HG03135 (cell line): ENCODE results near the gene ABCA5.

ENCODE experiments used
- ATAC-seq: cut with Tn5 transposase; IDR thresholded peaks from one replicate; pipeline ENCODE4 v1.9.1; 2021; ENCODE audit warnings: mild to moderate bottlenecking, moderate library complexity; ENCODE audit not compliant: unreplicated experiment

The ABCA5 gene

GRCh38 chr17:69327060-69327831, at the start of gene ABCA5:
TSS of gene ABCA5 (minus strand) at chr17:69327133. CDS start at chr17:69314415, 12,718 bp downstream.
- ATAC-seq, result peak; percentile 95

- ATAC-seq, result no peak
These were observed 48.3 kb upstream of the ABCA5 start for GRCh38 chr17:69375229-69375628.

DNA sequence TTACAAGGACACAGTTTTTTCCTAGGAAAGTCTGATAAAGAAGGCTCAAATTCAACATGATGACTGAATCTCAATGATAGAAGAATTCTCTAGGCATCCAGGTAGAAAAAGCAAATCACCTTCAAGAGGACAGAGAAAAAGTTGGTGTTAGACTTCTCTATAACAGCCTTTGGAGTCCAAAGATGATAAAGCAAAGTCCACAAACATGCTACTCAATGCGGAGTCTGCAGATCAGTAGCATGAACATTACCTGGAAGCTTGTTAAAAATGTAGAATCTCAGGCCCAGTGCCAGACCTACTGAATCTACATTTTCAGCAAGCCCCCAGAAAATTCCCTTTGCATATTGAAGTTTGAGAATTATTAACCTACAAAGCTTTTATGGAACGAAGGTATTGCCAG, 46.1 kb upstream of the ABCA5 start:
- no peak for ATAC-seq

DNA sequence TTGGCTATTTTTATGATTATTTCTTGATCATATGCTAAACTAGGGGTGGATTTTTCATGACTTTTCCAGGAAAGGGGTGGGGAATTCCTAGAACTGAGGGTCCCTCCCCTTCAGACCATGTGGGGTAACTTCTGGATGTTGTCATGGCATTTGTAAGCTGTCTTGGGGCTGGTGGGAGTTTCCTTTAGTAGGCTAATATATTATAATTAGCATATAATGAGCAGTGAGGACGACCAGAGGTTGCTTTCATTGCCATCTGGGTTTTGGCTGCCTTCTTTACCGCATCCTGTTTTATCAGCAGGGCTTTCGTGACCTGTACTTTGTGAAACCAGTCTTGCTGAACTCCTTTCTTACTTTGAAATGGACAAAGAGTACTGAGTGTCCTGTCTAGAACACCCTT, 40.4 kb upstream of the ABCA5 start:
- ATAC-seq, result no peak

DNA sequence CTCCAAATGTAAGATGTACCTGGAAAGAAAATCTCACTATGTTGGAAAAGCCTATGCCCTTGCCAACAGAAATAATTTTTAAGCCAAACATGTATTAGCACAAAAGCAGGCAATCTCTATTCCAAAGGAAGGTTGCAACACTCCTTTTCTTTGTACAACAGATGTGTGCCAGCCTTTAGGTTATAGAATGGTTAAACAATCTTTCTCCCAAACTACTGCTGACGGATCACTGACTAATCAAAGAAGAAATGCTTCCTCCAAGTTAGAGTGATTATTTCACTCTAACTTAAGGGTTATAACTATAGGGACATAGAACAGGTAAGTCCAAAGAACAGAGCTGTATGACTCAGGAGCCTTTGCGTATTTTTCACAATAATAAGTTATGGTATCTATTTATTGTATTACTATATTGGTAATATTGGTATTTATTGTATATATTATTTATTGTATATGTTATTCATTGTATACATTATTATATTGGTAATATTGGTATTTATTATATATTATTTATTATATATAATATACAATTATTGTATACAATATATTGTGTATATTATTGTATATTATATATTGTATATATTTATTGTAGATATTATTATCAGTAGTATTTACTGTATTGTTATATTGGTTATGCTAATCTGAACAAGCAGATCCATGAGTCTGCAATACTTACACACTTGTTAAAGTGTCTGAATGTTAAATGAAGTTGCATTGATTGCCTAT, 36.7 kb upstream of the ABCA5 start:
- ATAC-seq, result no peak

- no peak for ATAC-seq
These were observed 34.2 kb upstream of the ABCA5 start for GRCh38 chr17:69361156-69361555.

GRCh38 chr17:69358688-69359596, 32.0 kb upstream of the ABCA5 start:
- no peak for ATAC-seq

DNA sequence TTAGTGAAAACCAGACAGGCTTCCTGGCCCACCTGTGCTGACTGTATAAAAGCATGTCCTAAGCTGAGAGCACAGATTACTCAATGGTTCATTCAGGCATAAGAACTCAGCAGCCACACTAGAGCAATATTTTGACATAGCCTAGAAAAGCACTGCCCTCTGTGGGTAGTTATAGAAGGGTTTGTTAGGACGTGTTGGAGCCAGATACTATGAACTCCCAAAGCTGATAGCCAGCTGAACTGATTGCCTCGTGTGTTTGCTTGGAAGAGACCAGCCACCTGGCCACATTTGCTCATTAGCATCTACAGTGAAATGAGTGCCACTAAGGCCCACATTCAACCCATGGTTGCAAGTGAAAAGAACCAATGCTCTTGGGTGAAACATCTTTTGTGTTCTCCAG, 30.8 kb upstream of the ABCA5 start:
- no peak for ATAC-seq

DNA sequence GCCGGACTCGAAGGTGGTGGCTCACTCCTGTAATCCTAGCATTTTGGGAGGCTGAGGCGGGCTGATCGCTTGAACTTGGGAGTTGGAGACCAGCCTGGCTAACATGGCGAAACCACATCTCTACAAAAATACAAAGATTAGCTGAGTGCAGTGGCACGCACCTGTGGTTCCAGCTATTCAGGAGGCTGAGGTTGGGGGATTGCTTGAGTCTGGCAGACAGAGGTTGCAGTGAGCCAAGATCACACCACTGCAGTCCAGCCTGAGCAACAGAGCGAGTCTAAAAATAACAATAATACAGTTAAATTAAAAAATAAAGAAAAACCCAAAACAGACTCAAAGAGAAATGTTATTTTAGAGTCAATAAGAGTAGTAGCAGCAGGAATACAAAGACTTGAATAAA, 29.7 kb upstream of the ABCA5 start:
- no peak for ATAC-seq

DNA sequence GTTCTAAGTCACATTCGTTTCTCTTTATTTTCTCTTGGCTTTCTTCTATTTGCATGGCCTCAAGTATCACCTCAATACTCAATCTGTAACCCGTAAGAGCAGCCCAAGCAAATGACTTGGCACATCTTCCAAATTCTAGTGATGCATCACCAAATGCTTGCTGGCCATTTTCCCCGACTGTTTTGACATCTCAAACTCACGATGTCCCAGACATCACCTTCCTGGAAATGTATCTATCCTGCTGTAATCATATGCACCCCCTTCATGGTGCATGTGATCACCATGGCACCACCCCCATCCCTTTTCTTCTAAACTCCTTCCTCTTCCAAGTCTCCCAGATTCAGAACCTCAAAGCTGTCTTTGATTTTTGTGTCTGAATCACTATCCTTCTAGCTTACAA, 24.0 kb upstream of the ABCA5 start:
- ATAC-seq, result no peak

DNA sequence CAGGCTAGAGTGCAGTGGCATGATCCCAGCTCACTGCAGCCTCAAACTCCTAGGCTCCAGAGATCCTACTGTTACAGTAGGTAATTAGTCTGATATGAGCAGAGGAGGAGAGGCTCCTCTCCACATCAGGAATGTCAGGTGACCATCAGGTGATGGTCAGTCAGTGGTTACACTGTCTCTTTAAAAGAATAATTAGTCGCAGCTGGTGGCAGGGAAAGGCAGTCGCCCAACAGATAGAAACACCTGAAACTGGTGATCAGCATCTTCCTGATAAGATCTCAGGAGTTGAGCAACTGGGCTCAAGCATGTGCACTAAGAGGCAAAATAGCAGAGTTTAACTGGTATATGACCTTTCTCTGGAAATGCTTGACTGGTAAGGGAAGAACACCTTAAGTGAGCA, 21.5 kb upstream of the ABCA5 start:
- no peak for ATAC-seq

DNA sequence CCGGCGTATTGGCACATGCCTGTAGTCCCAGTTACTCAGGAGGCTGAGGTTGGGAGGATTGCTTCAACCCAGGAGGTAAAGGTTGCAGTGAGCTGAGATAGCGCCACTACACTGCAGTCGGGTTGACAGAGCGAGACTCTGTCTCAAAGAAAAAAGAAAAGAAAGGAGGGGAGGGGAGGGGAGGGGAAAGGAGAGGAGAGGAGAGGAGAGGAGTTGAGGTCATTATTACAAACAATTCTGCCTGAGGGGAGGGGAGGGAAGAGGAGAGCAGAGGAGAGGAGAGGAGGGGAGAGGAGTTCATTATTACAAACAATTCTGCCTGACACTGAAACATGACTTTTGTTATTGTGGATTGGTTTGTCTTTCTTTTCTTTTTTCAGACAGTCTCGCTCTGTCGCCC, 19.8 kb upstream of the ABCA5 start:
- no peak for ATAC-seq

GRCh38 chr17:69344939-69345338, 18.0 kb upstream of the ABCA5 start:
- no peak for ATAC-seq

- no peak for ATAC-seq
These were observed 16.1 kb upstream of the ABCA5 start for GRCh38 chr17:69342896-69343644.

- ATAC-seq, result no peak
These were observed 13.0 kb upstream of the ABCA5 start for GRCh38 chr17:69339937-69340336.

DNA sequence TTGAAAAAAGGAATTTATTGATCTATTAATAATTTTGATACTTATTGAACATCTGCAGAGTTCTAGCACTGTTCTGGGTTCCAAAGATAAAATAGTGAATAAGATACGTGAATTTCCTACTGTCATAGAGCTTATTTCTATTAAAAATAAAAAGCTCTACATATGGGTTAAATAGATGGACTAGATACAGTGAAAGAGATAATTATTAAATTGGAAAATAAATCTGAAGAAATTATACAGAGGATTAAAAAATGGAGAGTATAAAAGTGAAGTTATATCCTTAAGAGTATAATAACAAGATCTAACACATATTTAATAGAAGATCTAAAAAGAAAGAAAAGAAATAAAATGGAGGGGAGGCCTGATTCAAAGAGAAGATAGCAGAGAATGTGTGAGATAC, 10.1 kb upstream of the ABCA5 start:
- ATAC-seq, result no peak

- ATAC-seq, result no peak
These were observed 9.6 kb upstream of the ABCA5 start for GRCh38 chr17:69336580-69336979.

DNA sequence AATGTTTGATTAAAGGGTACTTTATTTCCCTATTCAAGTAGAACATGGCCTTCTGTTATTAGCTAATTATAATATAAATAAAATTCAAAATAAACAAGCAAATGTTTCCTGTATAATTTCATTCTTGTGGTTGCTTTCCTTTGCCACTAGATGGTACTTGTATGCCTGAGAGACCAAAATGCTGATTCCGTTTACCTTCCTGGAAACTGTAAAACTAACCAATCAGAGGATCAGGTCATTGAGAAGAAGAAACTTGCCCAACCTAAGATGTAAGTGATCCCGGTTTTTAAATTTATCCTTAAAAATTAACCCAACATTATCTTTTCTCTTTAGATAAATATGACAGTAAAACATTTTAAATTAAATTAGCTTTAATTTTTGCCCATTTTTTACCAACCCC, 8.1 kb upstream of the ABCA5 start:
- no peak for ATAC-seq

DNA sequence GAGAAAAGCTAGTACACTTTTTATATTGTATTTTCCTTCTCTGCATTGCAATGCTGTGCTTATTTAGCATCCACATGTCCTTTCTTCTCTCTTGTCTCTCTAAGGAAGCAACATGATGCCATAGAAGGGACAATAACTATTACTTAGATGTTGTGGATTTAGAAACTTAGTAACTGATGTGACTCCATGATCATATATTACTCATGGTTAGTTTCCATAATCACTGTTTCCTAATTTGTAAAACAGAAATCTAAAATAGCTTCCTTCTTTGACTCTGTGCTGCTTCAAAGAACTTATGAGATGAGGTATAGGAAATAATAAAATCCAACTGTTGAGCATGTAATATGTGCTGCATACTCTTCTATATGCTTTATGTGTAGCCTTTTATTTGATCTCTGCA, 6.6 kb upstream of the ABCA5 start:
- ATAC-seq, result no peak

- ATAC-seq, result no peak
These were observed 4.8 kb upstream of the ABCA5 start for GRCh38 chr17:69331756-69332155.
